K562 (cell line): ENCODE data around the gene FMNL1. TPM values are rescaled to one million over a fixed set of nuclear protein-coding genes. Genes with fewer than 3 reads are reported as not detected.

Experiments used
- ARID1B ChIP-seq: fragments of 450-650 bp; IDR thresholded peaks from 2 replicates; pipeline ENCODE4 v1.6.1; 2016; ENCODE audit warnings: antibody characterized with exemption, mild to moderate bottlenecking, inconsistent platforms
- CTBP1 ChIP-seq: fragments of 450-650 bp; IDR thresholded peaks from 2 replicates; pipeline ENCODE4 v1.6.1; 2016; ENCODE audit warnings: borderline replicate concordance
- DDX20 ChIP-seq: fragments of 450-650 bp; IDR thresholded peaks from 2 replicates; pipeline ENCODE4 v1.6.1; 2016; ENCODE audit warnings: missing genetic modification characterization, low read depth, mild to moderate bottlenecking, missing compliant biosample characterization, moderate library complexity
- DLX4 ChIP-seq: fragments of 250-450 bp; sonication (Bioruptor Pico); IDR thresholded peaks from 2 replicates; pipeline ENCODE4 v1.6.1; 2021; ENCODE audit warnings: mild to moderate bottlenecking
- EP300 ChIP-seq: IDR thresholded peaks from 2 replicates; pipeline ENCODE4 v1.6.1; 2012; ENCODE audit warnings: low read length, improper control_type of control experiment
- HDGF ChIP-seq: fragments of 450-650 bp; IDR thresholded peaks from 2 replicates; pipeline ENCODE4 v1.6.1; 2016
- HLTF ChIP-seq: fragments of 450-650 bp; IDR thresholded peaks from 2 replicates; pipeline ENCODE4 v1.6.1; 2016
- MAZ ChIP-seq, 2 experiments: fragments of 450-650 bp in 1 of 2; sonication (generic) in 1 of 2; formaldehyde crosslinking; IDR thresholded peaks in 1 of 2; conservative IDR thresholded peaks in 1 of 2; 2 replicates each; pipeline versions ENCODE4 v1.4.0 to v1.5.0; 2020; ENCODE audit warnings: mild to moderate bottlenecking in 1 of 2, missing genetic modification reagents in 1 of 2
- PCBP1 ChIP-seq: fragments of 200-400 bp; formaldehyde crosslinking; IDR thresholded peaks from 2 replicates; pipeline ENCODE4 v1.6.1; 2018; ENCODE audit warnings: mild to moderate bottlenecking, low read depth, low read length; ENCODE audit not compliant: poor library complexity, severe bottlenecking
- PRDM10 ChIP-seq: fragments of 450-650 bp; IDR thresholded peaks from 2 replicates; pipeline ENCODE4 v1.6.1; 2018; ENCODE audit not compliant: partially characterized antibody
- TGIF2 ChIP-seq: sonication (generic); formaldehyde crosslinking; IDR thresholded peaks from 2 replicates; pipeline ENCODE4 v1.8.1; 2022; ENCODE audit warnings: mild to moderate bottlenecking, missing genetic modification reagents, moderate library complexity
- TOE1 ChIP-seq, 2 experiments: fragments of 450-650 bp in 1 of 2; sonication (generic) in 1 of 2; formaldehyde crosslinking in 1 of 2; IDR thresholded peaks; 2 replicates each; pipeline versions ENCODE4 v1.7.1 to v1.8.0; 2016 to 2022; ENCODE audit warnings: borderline replicate concordance in 2 of 2, mild to moderate bottlenecking in 2 of 2, antibody characterized with exemption in 1 of 2, inconsistent platforms in 1 of 2, low read depth in 1 of 2, missing genetic modification reagents in 1 of 2, moderate library complexity in 1 of 2
- U2AF1 ChIP-seq: fragments of 200-400 bp; formaldehyde crosslinking; optimal IDR thresholded peaks from 2 replicates; pipeline ENCODE3; 2017; ENCODE audit warnings: mild to moderate bottlenecking, low read depth, low read length, moderate library complexity
- UBTF ChIP-seq, 2 experiments: IDR thresholded peaks; 2 replicates each; pipeline ENCODE4 v1.6.1; 2012; ENCODE audit warnings: improper control_type of control experiment in 2 of 2, low read depth in 2 of 2, low read length in 2 of 2, borderline replicate concordance in 1 of 2
- ZFPM2 ChIP-seq: fragments of 250-450 bp; sonication (Bioruptor Pico); IDR thresholded peaks from 2 replicates; pipeline ENCODE4 v1.5.1; 2022; ENCODE audit warnings: mild to moderate bottlenecking
- ZNF143 ChIP-seq: sonication (generic); formaldehyde crosslinking; IDR thresholded peaks from 2 replicates; pipeline ENCODE4 v1.9.0; 2022; ENCODE audit warnings: mild to moderate bottlenecking, missing genetic modification reagents
- ZNF644 ChIP-seq: fragments of 200-800 bp; sonication (Bioruptor generic); IDR thresholded peaks from 2 replicates; pipeline ENCODE4 v1.6.1; 2016; ENCODE audit warnings: low read depth, missing genetic modification characterization, missing compliant biosample characterization
- ZNF766 ChIP-seq: fragments of 200-800 bp; sonication (Bioruptor generic); conservative IDR thresholded peaks from 2 replicates; pipeline ENCODE4 v1.6.1; 2016; ENCODE audit warnings: missing genetic modification characterization, missing compliant biosample characterization
- polyA plus RNA-seq, 8 experiments: library from polyadenylated mRNA; depleted of rRNA in 4 of 8; stranded (reverse) in 5 of 8; unstranded in 3 of 8; fragments of >200 nt; fragmentation: Nextera tagmentation in 2 of 8; fragmentation: Illumina TruSeq in 1 of 8; extraction: Ambion mirVana in 2 of 8; extraction: Trizol in 1 of 8; gene quantifications; 2 replicates each; pipeline versions ENCODE4 v1.2.1 to v1.2.3, GENCODE V29; 2011 to 2014; ENCODE audit warnings: inconsistent platforms in 1 of 8, missing spikeins in 1 of 8
- total RNA-seq, 7 experiments: library from RNA; depleted of rRNA in 6 of 7; stranded (reverse); fragments of >200 nt in 6 of 7; fragmentation: Illumina TruSeq in 2 of 7; extraction: Trizol in 2 of 7; gene quantifications; 2 replicates each; pipeline versions ENCODE4 v1.2.1 to v1.2.3, GENCODE V29; 2011 to 2021; ENCODE audit warnings: low replicate concordance in 1 of 7

FMNL1 gene
- total and polyA plus RNA-seq, 9 of the 15 experiments (the other 6 are each of a cell fraction or from before 2014, with no cell fraction given) = 0.70 to 36.6 (median 7.7) TPM

GRCh38 chr17:45228763-45229539, 7.3 kb downstream of the FMNL1 start (continued):
- TF ChIP-seq UBTF (IDR thresholded peaks at IDR 0.05; ENCODE audit: borderline replicate concordance in 1 of 2, low read depth in 2 of 2, low read length in 2 of 2) (peak in 1 of 2 experiments; percentile 51; a peak in 2 of 4 replicates), TOE1 (IDR thresholded peaks at IDR 0.05; ENCODE audit: borderline replicate concordance) (peak; percentile 65; the same call in 1 of the 2 replicates), TOE1 (CRISPR knock-in tag; IDR thresholded peaks at IDR 0.05; ENCODE audit: borderline replicate concordance, low read depth) (no peak), DLX4 (CRISPR knock-in tag) (no peak), ZNF143 (no peak), HLTF (no peak), ZFPM2 (no peak), U2AF1 (no peak), PRDM10 (peak; percentile 61), CTBP1 (peak; percentile 82), PCBP1 (no peak), EP300 (peak; percentile 67), HDGF (no peak), MAZ (CRISPR knock-in tag; conservative IDR thresholded peaks at IDR 0.05 in 1 of 2, IDR thresholded peaks at IDR 0.05 in 1 of 2) (peak; percentile 91 to 98), TGIF2 (CRISPR knock-in tag) (no peak), ARID1B (peak; percentile 82), DDX20 (tag) (no peak), ZNF766 (peak; percentile 73; the same call in 1 of the 2 replicates), ZNF644 (tag) (peak; percentile 70; the same call in 1 of the 2 replicates)
